GM19467 (cell line): ENCODE results near the gene RPAP3.

ENCODE experiments used
- ATAC-seq: cut with Tn5 transposase; IDR thresholded peaks from one replicate; pipeline ENCODE4 v1.9.1; 2021; ENCODE audit warnings: mild to moderate bottlenecking, moderate library complexity; ENCODE audit not compliant: unreplicated experiment

The RPAP3 gene

GRCh38 chr12:47744005-47744651 lies 38.3 kb upstream of the RPAP3 start:
- no peak for ATAC-seq

DNA sequence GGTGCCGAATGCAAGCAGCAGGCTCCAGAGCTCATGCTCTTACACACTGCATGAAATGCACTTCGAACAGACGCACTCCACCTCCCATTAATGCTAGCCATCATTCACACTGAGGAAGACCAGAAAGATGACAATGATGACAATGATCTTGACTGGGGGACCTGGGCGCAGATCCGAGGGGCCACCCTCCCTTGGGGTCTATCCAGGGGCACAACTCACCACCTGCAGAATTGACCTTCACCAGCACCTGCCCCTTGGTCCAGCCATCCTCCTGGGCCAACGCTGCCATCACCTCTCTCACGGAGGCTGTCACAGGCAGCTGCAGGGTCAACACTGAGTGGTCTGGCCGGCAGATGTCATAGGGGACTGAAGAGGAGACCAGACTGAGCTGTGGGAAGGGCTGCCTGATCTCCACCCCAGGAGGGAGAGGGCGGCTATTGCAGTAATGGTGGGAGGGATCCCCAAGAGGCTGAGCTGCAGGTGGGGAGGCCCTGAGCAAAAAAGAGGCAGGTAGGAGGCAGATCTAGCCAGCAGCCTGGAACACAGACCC lies 37.6 kb upstream of the RPAP3 start:
- ATAC-seq: no peak

- no peak for ATAC-seq
Measured at GRCh38 chr12:47742253-47742825, 36.5 kb upstream of the RPAP3 start.

DNA sequence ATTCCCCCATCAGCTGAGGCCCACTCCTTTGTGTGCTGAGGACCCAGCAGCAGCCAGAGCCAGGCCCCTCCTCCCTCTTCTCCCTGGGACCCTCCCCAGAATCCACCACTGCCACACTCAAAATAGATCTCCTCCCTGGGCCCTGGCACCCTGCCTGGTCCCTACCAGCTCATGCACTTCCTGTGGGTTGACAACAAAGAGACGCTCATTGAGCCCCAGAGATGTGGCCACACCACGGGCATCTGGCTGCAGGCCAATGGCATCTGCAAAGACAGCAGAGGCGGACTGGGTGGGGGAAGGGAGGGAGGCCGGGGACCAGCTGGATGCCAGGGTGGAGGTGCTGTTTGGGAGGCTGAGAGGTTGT lies 35.5 kb upstream of the RPAP3 start:
- no peak for ATAC-seq

DNA sequence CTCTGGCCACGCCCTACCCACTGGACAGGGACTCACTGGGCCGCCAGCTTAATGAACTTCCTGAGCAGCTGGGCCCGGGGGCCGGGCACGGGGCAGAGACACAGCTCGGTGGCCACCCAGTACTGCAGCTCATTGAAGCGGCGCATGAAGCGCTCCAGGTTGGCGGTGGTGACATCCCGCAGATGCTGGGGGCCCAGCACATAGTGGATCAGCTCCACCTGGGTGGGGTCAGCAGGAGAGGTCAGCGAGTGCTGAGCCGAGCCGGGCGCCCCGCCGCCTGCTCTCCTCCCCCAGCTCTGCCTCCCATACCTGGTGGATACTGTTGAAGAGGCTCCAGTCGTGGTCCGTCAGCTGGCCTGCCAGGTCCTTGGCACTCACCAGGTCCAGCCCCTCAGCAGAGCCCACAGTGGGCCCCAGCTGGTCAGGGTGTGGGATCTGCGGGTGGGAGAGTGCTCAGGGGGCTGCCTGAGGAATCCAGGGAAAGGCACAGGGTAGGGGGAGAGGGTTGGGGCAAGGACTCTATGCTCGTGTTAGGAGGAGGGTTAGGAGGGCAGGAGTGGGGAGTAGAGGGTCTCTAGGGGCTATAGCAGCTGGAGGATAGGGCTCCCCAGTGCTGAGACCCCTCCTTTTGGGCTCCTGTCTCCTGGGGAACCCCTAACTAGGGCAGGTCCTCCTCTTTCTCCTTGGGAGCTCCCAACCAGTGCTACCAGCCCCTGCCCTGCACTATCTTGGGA lies 34.9 kb upstream of the RPAP3 start:
- peak; percentile 44 for ATAC-seq

- peak; percentile 62 for ATAC-seq
Measured at GRCh38 chr12:47739979-47740378, 34.1 kb upstream of the RPAP3 start.

DNA sequence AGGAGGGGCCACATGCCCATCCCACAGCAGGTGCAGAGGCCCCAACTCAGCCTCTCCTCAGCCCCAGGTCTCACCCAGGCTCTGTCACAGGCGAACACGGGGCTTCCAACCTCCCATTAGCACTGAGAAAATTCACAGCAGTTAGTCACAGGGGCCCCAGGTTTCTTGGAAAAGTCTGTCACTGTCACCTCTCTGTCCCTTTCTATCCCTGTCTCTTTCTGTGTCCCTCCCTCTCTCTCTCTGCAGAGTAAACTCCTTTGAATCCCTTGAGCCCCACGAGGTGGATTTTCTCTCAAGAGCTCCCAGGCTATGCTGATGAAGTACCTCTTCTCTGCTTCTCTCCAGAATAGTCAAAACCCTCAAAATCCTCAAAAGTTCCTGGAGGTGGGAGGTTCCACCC lies 33.5 kb upstream of the RPAP3 start:
- no peak for ATAC-seq

DNA sequence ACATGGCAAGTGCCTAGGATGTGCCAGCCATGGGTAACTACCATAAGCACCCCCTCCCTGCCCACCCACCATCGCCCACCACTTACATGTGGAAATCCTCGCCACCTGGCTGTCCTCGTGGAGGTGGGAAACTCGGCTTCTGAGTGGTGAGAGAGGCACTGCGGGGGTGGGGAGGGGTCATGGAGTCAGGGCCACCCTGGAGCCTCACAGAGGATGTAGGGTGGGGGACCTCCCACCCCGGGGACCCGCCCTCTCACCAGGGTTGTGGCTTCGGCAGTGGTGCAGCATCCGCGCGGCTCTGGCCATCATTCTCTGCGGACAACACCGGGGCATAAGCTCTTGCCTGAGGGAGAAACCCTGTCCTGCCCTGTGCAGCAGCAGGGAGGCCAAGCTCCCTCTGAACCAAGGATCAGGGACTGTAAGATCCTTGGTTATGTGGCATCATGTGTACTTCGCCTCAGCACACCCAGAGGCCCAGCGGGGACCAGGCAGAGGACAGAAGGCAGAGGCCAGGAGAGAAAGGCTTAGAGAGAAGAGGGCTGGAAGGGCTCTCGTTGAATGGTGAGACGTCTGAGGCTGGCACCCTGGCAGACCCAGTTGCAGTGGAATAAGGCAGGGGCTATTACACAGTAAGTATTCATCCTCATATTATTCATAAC lies 32.2 kb upstream of the RPAP3 start:
- no peak for ATAC-seq

GRCh38 chr12:47736877-47737676 lies 31.2 kb upstream of the RPAP3 start:
- no peak for ATAC-seq

GRCh38 chr12:47736216-47736615 lies 30.4 kb upstream of the RPAP3 start:
- ATAC-seq: no peak

- ATAC-seq: no peak
Measured at GRCh38 chr12:47735649-47736048, 29.8 kb upstream of the RPAP3 start.

DNA sequence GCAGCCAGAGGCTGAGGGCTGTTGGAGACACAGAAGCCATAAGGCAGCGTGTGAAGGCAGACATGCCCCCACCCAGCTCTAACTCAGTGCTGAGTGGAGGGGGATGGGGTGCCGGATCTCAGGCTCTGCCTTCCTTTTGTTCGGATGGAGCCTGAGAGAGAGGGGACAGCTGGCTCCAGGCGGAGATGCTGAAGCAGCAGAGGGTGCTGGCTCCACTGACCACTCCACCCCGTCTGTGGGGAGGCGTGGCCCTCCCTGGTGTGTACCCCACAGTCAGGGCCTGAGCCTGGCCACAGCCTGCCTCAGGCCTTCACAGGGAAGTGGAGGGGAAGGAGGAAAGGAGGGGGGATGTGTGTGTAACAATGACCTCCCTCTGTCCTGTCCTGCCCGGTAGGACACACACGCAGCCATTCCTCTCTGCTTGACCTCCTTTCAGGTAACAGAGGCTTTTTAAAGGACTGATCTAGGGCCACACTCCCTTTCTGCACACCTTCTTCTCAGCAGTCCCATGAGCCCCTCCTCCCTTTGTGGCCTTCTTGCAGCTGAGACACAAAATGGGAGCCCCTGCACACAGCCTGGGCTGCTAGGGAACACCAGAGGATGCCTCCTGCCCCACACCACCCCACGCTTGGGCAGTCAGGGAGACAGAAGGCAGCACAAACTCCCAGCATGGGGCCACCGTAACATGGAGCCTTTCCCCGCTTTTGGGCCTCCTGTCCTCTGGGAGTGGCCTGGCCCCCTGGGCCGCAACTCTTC lies 29.1 kb upstream of the RPAP3 start:
- no peak for ATAC-seq

GRCh38 chr12:47733142-47733541 lies 27.3 kb upstream of the RPAP3 start:
- no peak for ATAC-seq

- ATAC-seq: no peak
Measured at GRCh38 chr12:47732504-47732903, 26.7 kb upstream of the RPAP3 start.

GRCh38 chr12:47731723-47732122 lies 25.9 kb upstream of the RPAP3 start:
- no peak for ATAC-seq

GRCh38 chr12:47730341-47730744 lies 24.5 kb upstream of the RPAP3 start:
- ATAC-seq: no peak

DNA sequence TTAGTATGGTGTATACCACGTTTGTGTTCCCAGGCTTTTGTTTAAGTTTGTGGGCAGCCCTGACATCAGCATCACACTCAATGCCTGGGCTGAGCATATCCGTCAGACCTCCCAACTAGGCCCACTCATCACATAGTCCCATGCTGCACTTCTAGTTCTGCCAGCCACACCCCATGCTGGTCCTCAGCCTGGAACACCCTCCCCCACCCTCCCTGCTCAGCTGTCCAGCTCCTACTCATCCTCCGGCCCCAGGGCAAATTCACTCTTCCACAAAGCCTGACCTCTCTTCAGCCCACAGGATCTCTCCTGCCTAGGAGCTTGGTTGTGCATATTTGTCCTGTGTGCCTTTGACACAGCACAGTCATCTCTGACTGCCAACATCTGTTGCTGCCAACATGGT lies 23.4 kb upstream of the RPAP3 start:
- ATAC-seq: no peak

DNA sequence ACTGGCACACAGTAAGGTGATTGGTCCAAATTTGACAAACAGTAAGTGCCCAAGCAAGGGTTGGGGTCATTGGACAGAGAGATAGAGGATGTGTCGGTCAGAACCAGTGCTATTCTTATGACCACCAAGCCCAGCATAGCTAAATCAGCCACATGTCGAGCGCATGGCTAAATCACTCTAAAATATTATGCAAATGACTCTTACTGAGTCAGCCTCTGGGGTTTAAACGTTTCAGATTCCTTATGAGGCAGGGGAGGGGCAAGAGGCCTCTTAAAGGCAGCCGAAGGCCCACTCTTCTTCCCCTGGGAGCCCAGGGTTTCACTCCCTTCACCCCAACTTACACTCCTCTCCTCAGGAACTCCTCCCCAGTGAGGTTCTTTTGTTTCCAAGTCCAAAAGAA lies 20.1 kb upstream of the RPAP3 start:
- ATAC-seq: peak; percentile 74

GRCh38 chr12:47725091-47725772 lies 19.4 kb upstream of the RPAP3 start, which contains the start of gene ENDOU:
Gene ENDOU (minus strand): TSS chr12:47725490. CDS start chr12:47725413, 77 bp downstream.
- ATAC-seq: no peak
